Fibroblast of lung (primary cell): ENCODE data around the gene IMMP2L. TPM values are rescaled to one million over a fixed set of nuclear protein-coding genes. Genes with fewer than 3 reads are reported as not detected.

Experiments
- DNase-seq, 2 donors: peaks; one replicate each; pipeline versions ENCODE4 v3.0.0 to v3.0.0-alpha.2; 2010; ENCODE audit warnings: low read depth in 2 of 2
- H2AFZ ChIP-seq: 2 replicates; pipeline ENCODE4 v1.5.1; 2012; ENCODE audit warnings: low read length, control low read depth, inconsistent platforms
- H3K27ac ChIP-seq: 2 replicates; pipeline ENCODE4 v1.5.1; 2011; ENCODE audit warnings: low read length, control low read depth; ENCODE audit not compliant: insufficient read depth
- H3K27me3 ChIP-seq: 2 replicates; pipeline ENCODE4 v1.5.1; 2011; ENCODE audit warnings: mild to moderate bottlenecking, low read length; ENCODE audit not compliant: control insufficient read depth, insufficient read depth
- H3K36me3 ChIP-seq: 2 replicates; pipeline ENCODE4 v1.5.1; 2011; ENCODE audit warnings: low read length; ENCODE audit not compliant: control insufficient read depth, insufficient read depth
- H3K4me1 ChIP-seq: 2 replicates; pipeline ENCODE4 v1.5.1; 2011; ENCODE audit warnings: low read length; ENCODE audit not compliant: control insufficient read depth, insufficient read depth; ENCODE audit errors: extremely low read depth
- H3K4me2 ChIP-seq: 2 replicates; pipeline ENCODE4 v1.5.1; 2011; ENCODE audit warnings: low read length, control low read depth; ENCODE audit not compliant: insufficient read depth; ENCODE audit errors: extremely low read depth
- H3K4me3 ChIP-seq, 4 experiments: fragments of 200-600 bp in 1 of 4; sonication (generic) in 1 of 4; replicated peaks in 1 of 4; 2 replicates each; pipeline ENCODE4 v1.5.1; 2011 to 2016; ENCODE audit warnings: low read length in 4 of 4, low read depth in 3 of 4, mild to moderate bottlenecking in 3 of 4, control low read depth in 2 of 4, inconsistent platforms in 1 of 4, mixed read lengths in 1 of 4; ENCODE audit not compliant: insufficient read depth in 1 of 4; ENCODE audit errors: control extremely low read depth in 1 of 4
- H3K79me2 ChIP-seq: 2 replicates; pipeline ENCODE4 v1.5.1; 2012; ENCODE audit warnings: mild to moderate bottlenecking, low read length, inconsistent platforms; ENCODE audit not compliant: control insufficient read depth, insufficient read depth
- H3K9ac ChIP-seq: 2 replicates; pipeline ENCODE4 v1.5.1; 2011; ENCODE audit warnings: mild to moderate bottlenecking, low read length, control low read depth; ENCODE audit not compliant: insufficient read depth
- H3K9me3 ChIP-seq: 2 replicates; pipeline ENCODE4 v1.5.1; 2012; ENCODE audit warnings: low read depth, low read length; ENCODE audit not compliant: control insufficient read depth, insufficient read depth
- H4K20me1 ChIP-seq: 2 replicates; pipeline ENCODE4 v1.5.1; 2011; ENCODE audit warnings: low read length; ENCODE audit not compliant: control insufficient read depth, insufficient read depth; ENCODE audit errors: extremely low read depth
- CTCF ChIP-seq, 2 donors: IDR thresholded peaks in 1 of 2; conservative IDR thresholded peaks in 1 of 2; 1 replicate in 1 of 2; 2 replicates in 1 of 2; pipeline ENCODE4 v1.5.1; 2011 to 2012; ENCODE audit warnings: low read length in 2 of 2, control low read depth in 1 of 2, inconsistent platforms in 1 of 2, low read depth in 1 of 2, mild to moderate bottlenecking in 1 of 2
- EZH2 ChIP-seq: IDR thresholded peaks from 2 replicates; pipeline ENCODE4 v1.5.1; 2012; ENCODE audit warnings: low read length, control low read depth, mild to moderate bottlenecking; ENCODE audit errors: missing control alignments
- polyA plus RNA-seq, 2 donors: library from polyadenylated mRNA; depleted of rRNA in 1 of 2; stranded (reverse) in 1 of 2; unstranded in 1 of 2; fragments of >200 nt; gene quantifications; 2 replicates each; pipeline ENCODE4 v1.2.1, GENCODE V29; 2011 to 2012; ENCODE audit warnings: missing spikeins in 1 of 2
- total RNA-seq: library from RNA; depleted of rRNA; stranded (reverse); fragments of >200 nt; gene quantifications from 2 replicates; pipeline ENCODE4 v1.2.1, GENCODE V29; 2014

IMMP2L gene
- total and polyA plus RNA-seq, 2 donors (not counting 1 experiment from before 2014, with no cell fraction given) = 6.9 to 14.4 TPM

GRCh38 chr7:111605246-111605645 lies 43.0 kb upstream of the IMMP2L start:
- H3K9me3 ChIP-seq = no peaks in the 10 kb centered on the region
- H4K20me1 ChIP-seq = no peaks in the 10 kb centered on the region
- no peak for TF ChIP-seq EZH2
- no peak for TF ChIP-seq CTCF (conservative IDR thresholded peaks at IDR 0.05 in 1 of 2, IDR thresholded peaks at IDR 0.05 in 1 of 2; ENCODE audit: low read depth in 1 of 2, low read length in 2 of 2)

GRCh38 chr7:111600091-111600490 lies 37.8 kb upstream of the IMMP2L start:
- Histone ChIP-seq H3K4me3 (no peak overlapping the region), H4K20me1 (no peaks in the 10 kb centered on the region), H3K27ac (no peak overlapping the region), H3K36me3 (no peaks in the 10 kb centered on the region), H2AFZ (no peak overlapping the region), H3K9me3 (no peaks in the 10 kb centered on the region), H3K27me3 (no peaks in the 10 kb centered on the region), H3K4me2 (no peak overlapping the region), H3K4me1 (no peaks in the 10 kb centered on the region), H3K79me2 (no peaks in the 10 kb centered on the region), H3K9ac (no peak overlapping the region)
- TF ChIP-seq EZH2 (no peak), CTCF (conservative IDR thresholded peaks at IDR 0.05 in 1 of 2, IDR thresholded peaks at IDR 0.05 in 1 of 2; ENCODE audit: low read depth in 1 of 2, low read length in 2 of 2) (no peak)
- no peak for DNase-seq

More at GRCh38 chr7:111605246-111605645, 43.0 kb upstream of the IMMP2L start:
- DNase-seq = no peak
- Histone ChIP-seq H2AFZ (no peak overlapping the region), H3K27me3 (no peaks in the 10 kb centered on the region), H3K36me3 (no peaks in the 10 kb centered on the region), H3K4me2 (no peak overlapping the region), H3K9ac (no peak overlapping the region), H3K4me1 (no peaks in the 10 kb centered on the region), H3K4me3 (no peak overlapping the region), H3K27ac (no peak overlapping the region), H3K79me2 (no peaks in the 10 kb centered on the region)

- Histone ChIP-seq H2AFZ (no peak overlapping the region), H3K4me1 (no peaks in the 10 kb centered on the region), H3K27ac (no peak overlapping the region), H3K79me2 (no peaks in the 10 kb centered on the region), H3K36me3 (no peaks in the 10 kb centered on the region), H3K4me3 (no peak overlapping the region), H3K9me3 (no peaks in the 10 kb centered on the region), H3K4me2 (no peak overlapping the region), H3K9ac (no peak overlapping the region), H3K27me3 (no peaks in the 10 kb centered on the region), H4K20me1 (no peaks in the 10 kb centered on the region)
- TF ChIP-seq CTCF (conservative IDR thresholded peaks at IDR 0.05 in 1 of 2, IDR thresholded peaks at IDR 0.05 in 1 of 2; ENCODE audit: low read depth in 1 of 2, low read length in 2 of 2) (no peak), EZH2 (no peak)
- DNase-seq = no peak
Measured at GRCh38 chr7:111595780-111596179, 33.5 kb upstream of the IMMP2L start.
